Calu3 (cell line): Measurements from ENCODE around the gene SNX27. TPM values are rescaled to one million over a fixed set of nuclear protein-coding genes. Genes with fewer than 3 reads are reported as not detected.
"Not testable (repeated sequence)": the region's sequence is repeated elsewhere in the genome, so short reads cannot be mapped to it uniquely, and the experiment has no call there.

Source experiments
- BruUV-seq: library from RNA; stranded (reverse); fragments of 400-500 nt; replicated peaks from 2 replicates; lab custom pipeline; 2021; lab: Mats Ljungman, UMichigan
- CTCF ChIA-PET: fragments of 300-600 bp; sonication (Branson Sonifier 250); formaldehyde crosslinking; loops from one replicate; lab custom pipeline; 2022; ENCODE audit warnings: antibody characterized with exemption; lab: Charles Lee
- DNase-seq: peaks from one replicate; pipeline ENCODE4 v3.0.0; 2022
- H3K27ac Mint-ChIP-seq: one replicate; pipeline ENCODE4 v1.8.0; 2022; ENCODE audit warnings: mixed read lengths; ENCODE audit not compliant: unreplicated experiment
- H3K27me3 Mint-ChIP-seq: one replicate; pipeline ENCODE4 v1.8.0; 2022; ENCODE audit warnings: mixed read lengths; ENCODE audit not compliant: unreplicated experiment
- H3K36me3 Mint-ChIP-seq: one replicate; pipeline ENCODE4 v1.8.0; 2022; ENCODE audit warnings: mild to moderate bottlenecking, moderate library complexity, mixed read lengths; ENCODE audit not compliant: insufficient read depth, unreplicated experiment
- H3K4me1 Mint-ChIP-seq: one replicate; pipeline ENCODE4 v1.8.0; 2022; ENCODE audit warnings: mild to moderate bottlenecking, low read depth, mixed read lengths; ENCODE audit not compliant: unreplicated experiment
- H3K4me3 Mint-ChIP-seq: one replicate; pipeline ENCODE4 v1.8.0; 2022; ENCODE audit warnings: mild to moderate bottlenecking, low read depth, moderate library complexity, mixed read lengths; ENCODE audit not compliant: unreplicated experiment
- H3K9me3 Mint-ChIP-seq: one replicate; pipeline ENCODE4 v1.8.0; 2022; ENCODE audit warnings: low read depth, mixed read lengths; ENCODE audit not compliant: unreplicated experiment
- CTCF ChIP-seq: fragments of 200-600 bp; IDR thresholded peaks from one replicate; pipeline ENCODE4 v1.8.0; 2022; ENCODE audit warnings: antibody characterized with exemption; ENCODE audit not compliant: unreplicated experiment
- intact Hi-C: fragments of 100-400 bp; cut with micrococcal nuclease; formaldehyde crosslinking; loops from one replicate; pipeline ENCODE4 v1.10.0; 2022; ENCODE audit not compliant: unreplicated experiment
- total RNA-seq: library from RNA; stranded (reverse); gene quantifications from 2 replicates; pipeline ENCODE4 v1.2.3, GENCODE V29; 2022

The SNX27 gene
- total RNA-seq, 1 experiment from 2014 or later = 57.1 TPM

- no peak for TF ChIP-seq CTCF
- no peaks in the 10 kb centered on the region for H3K4me1 Mint-ChIP-seq
- CTCF ChIA-PET = interaction anchor here (1.9 kb wide), 1 partner anchor 35 kb away, joined by 4 read pairs; no protein-coding TSS in a partner anchor
- H3K27ac Mint-ChIP-seq = no peak overlapping the region
- no peak overlapping the region for H3K4me3 Mint-ChIP-seq
- BruUV-seq = no TSS peak
- DNase-seq = no peak
- no peaks in the 10 kb centered on the region for H3K9me3 Mint-ChIP-seq
- H3K36me3 Mint-ChIP-seq = peaks cover 10% of the 10 kb centered on the region
- intact Hi-C loops = no loop called here
- H3K27me3 Mint-ChIP-seq = no peaks in the 10 kb centered on the region
Observed at GRCh38 chr1:151655371-151655770, 43.5 kb downstream of the SNX27 start.

- H3K4me3 Mint-ChIP-seq = no peak overlapping the region
- intact Hi-C loops = loop anchor here (5.0 kb wide), 1 partner anchor 69 kb away; no protein-coding TSS in a partner anchor
- H3K9me3 Mint-ChIP-seq = no peaks in the 10 kb centered on the region
- CTCF ChIA-PET = interaction anchor here (1.1 to 1.3 kb wide), 2 partner anchors 23 to 73 kb away, joined by 3 to 5 read pairs; no protein-coding TSS in a partner anchor
- no peak for TF ChIP-seq CTCF
- H3K27me3 Mint-ChIP-seq = no peaks in the 10 kb centered on the region
- peaks cover 16% of the 10 kb centered on the region for H3K36me3 Mint-ChIP-seq
- no peak for DNase-seq
- H3K4me1 Mint-ChIP-seq = peaks cover 20% of the 10 kb centered on the region
- H3K27ac Mint-ChIP-seq = peak overlapping the region; percentile 11
- no TSS peak for BruUV-seq
Observed at GRCh38 chr1:151661751-151662150, 49.9 kb downstream of the SNX27 start.

GRCh38 chr1:151668090-151668489 lies 56.2 kb downstream of the SNX27 start:
- no peak overlapping the region for H3K27ac Mint-ChIP-seq
- no peak overlapping the region for H3K4me3 Mint-ChIP-seq
- CTCF ChIA-PET = interaction anchor here (0.8 to 1.5 kb wide), 2 partner anchors 13 to 842 kb away, joined by 4 to 5 read pairs; no protein-coding TSS in a partner anchor
- H3K27me3 Mint-ChIP-seq = no peaks in the 10 kb centered on the region
- TF ChIP-seq CTCF = no peak
- no TSS peak for BruUV-seq
- intact Hi-C loops = no loop called here
- DNase-seq = no peak
- no peaks in the 10 kb centered on the region for H3K9me3 Mint-ChIP-seq
- H3K36me3 Mint-ChIP-seq = peaks cover 20% of the 10 kb centered on the region
- H3K4me1 Mint-ChIP-seq = no peaks in the 10 kb centered on the region

- H3K27ac Mint-ChIP-seq, H3K9me3 Mint-ChIP-seq, CTCF ChIA-PET, BruUV-seq, H3K27me3 Mint-ChIP-seq, H3K4me3 Mint-ChIP-seq, H3K4me1 Mint-ChIP-seq, intact Hi-C loops, DNase-seq: not testable (repeated sequence)
- H3K36me3 Mint-ChIP-seq = peaks cover 15% of the 10 kb centered on the region
Observed at GRCh38 chr1:151670036-151670675, 58.3 kb downstream of the SNX27 start.

- peaks cover 8% of the 10 kb centered on the region for H3K36me3 Mint-ChIP-seq
- H3K9me3 Mint-ChIP-seq = no peaks in the 10 kb centered on the region
- no peak overlapping the region for H3K4me3 Mint-ChIP-seq
- no TSS peak for BruUV-seq
- intact Hi-C loops = no loop called here
- CTCF ChIA-PET = no interaction called here
- DNase-seq = no peak
- TF ChIP-seq CTCF = no peak
- no peaks in the 10 kb centered on the region for H3K27me3 Mint-ChIP-seq
- H3K27ac Mint-ChIP-seq = no peak overlapping the region
- H3K4me1 Mint-ChIP-seq = no peaks in the 10 kb centered on the region
Observed at GRCh38 chr1:151673407-151673806, 61.6 kb downstream of the SNX27 start.
